ENCODE data around the gene MTHFD2.

- no peak for TF ChIP-seq CTCF (IDR thresholded peaks at IDR 0.05)
- TF ChIP-seq POLR2A (IDR thresholded peaks at IDR 0.05) = no peak
Observed at GRCh38 chr2:74219846-74220486, 21.6 kb downstream of the MTHFD2 start.

Data from tibial nerve (tissue), 3 donors.